Endothelial cell (in vitro differentiated cells): Measurements from ENCODE around the gene CASP14. TPM values are rescaled to one million over a fixed set of nuclear protein-coding genes. Genes with fewer than 3 reads are reported as not detected.
"Not testable (repeated sequence)": the region's sequence is repeated elsewhere in the genome, so short reads cannot be mapped to it uniquely, and the experiment has no call there.

ENCODE experiments used
- DNase-seq: peaks from one replicate; pipeline ENCODE4 v3.0.0; 2021; ENCODE audit warnings: low spot score
- H3K27ac Mint-ChIP-seq: one replicate; pipeline ENCODE4 v1.8.0; 2021; ENCODE audit warnings: mixed read lengths, inconsistent platforms; ENCODE audit not compliant: unreplicated experiment
- H3K27me3 Mint-ChIP-seq: one replicate; pipeline ENCODE4 v1.8.0; 2021; ENCODE audit warnings: mild to moderate bottlenecking, moderate library complexity, mixed read lengths, inconsistent platforms; ENCODE audit not compliant: unreplicated experiment
- H3K36me3 Mint-ChIP-seq: one replicate; pipeline ENCODE4 v1.8.0; 2021; ENCODE audit warnings: mild to moderate bottlenecking, low read depth, mixed read lengths, inconsistent platforms; ENCODE audit not compliant: unreplicated experiment
- H3K4me1 Mint-ChIP-seq: one replicate; pipeline ENCODE4 v1.8.0; 2021; ENCODE audit warnings: mild to moderate bottlenecking, mixed read lengths, inconsistent platforms; ENCODE audit not compliant: unreplicated experiment
- H3K4me3 Mint-ChIP-seq: one replicate; pipeline ENCODE4 v1.8.0; 2021; ENCODE audit warnings: mild to moderate bottlenecking, mixed read lengths, inconsistent platforms; ENCODE audit not compliant: unreplicated experiment
- H3K9me3 Mint-ChIP-seq: one replicate; pipeline ENCODE4 v1.8.0; 2021; ENCODE audit warnings: mixed read lengths, inconsistent platforms; ENCODE audit not compliant: unreplicated experiment
- total RNA-seq: library from RNA; stranded (reverse); fragmentation: NEBNext Ultra II Directional; extraction: Animal tissue kit (Norgen Biotek cat#: 25700); gene quantifications from one replicate; pipeline ENCODE4 v1.2.1, GENCODE V29; 2021; ENCODE audit not compliant: unreplicated experiment
- TF ChIP-seq, protein P1 (sequence below): fragments of 200-600 bp; sonication (generic); IDR thresholded peaks from one replicate; pipeline ENCODE4 v1.5.0; 2021; ENCODE audit warnings: antibody characterized with exemption; ENCODE audit not compliant: unreplicated experiment

The CASP14 gene
- total RNA-seq, 1 donor from 2014 or later: not detected

GRCh38 chr19:15072930-15073647 is 23.8 kb downstream of the CASP14 start:
- Mint-ChIP-seq H3K27ac (no peak overlapping the region), H3K4me1 (no peaks in the 10 kb centered on the region), H3K27me3 (no peaks in the 10 kb centered on the region), H3K9me3 (peaks cover 5% of the 10 kb centered on the region), H3K36me3 (no peaks in the 10 kb centered on the region), H3K4me3 (no peak overlapping the region)
- peak; percentile 7 for DNase-seq
- TF ChIP-seq, protein P1, sequence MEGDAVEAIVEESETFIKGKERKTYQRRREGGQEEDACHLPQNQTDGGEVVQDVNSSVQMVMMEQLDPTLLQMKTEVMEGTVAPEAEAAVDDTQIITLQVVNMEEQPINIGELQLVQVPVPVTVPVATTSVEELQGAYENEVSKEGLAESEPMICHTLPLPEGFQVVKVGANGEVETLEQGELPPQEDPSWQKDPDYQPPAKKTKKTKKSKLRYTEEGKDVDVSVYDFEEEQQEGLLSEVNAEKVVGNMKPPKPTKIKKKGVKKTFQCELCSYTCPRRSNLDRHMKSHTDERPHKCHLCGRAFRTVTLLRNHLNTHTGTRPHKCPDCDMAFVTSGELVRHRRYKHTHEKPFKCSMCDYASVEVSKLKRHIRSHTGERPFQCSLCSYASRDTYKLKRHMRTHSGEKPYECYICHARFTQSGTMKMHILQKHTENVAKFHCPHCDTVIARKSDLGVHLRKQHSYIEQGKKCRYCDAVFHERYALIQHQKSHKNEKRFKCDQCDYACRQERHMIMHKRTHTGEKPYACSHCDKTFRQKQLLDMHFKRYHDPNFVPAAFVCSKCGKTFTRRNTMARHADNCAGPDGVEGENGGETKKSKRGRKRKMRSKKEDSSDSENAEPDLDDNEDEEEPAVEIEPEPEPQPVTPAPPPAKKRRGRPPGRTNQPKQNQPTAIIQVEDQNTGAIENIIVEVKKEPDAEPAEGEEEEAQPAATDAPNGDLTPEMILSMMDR: no peak

- Mint-ChIP-seq H3K27ac (no peak overlapping the region), H3K36me3 (no peaks in the 10 kb centered on the region), H3K4me1 (no peaks in the 10 kb centered on the region), H3K27me3 (no peaks in the 10 kb centered on the region), H3K9me3 (peaks cover 5% of the 10 kb centered on the region), H3K4me3 (no peak overlapping the region)
- TF ChIP-seq, protein P1: no peak
- DNase-seq: no peak
Measured at GRCh38 chr19:15074371-15074770, 25.1 kb downstream of the CASP14 start.

DNA sequence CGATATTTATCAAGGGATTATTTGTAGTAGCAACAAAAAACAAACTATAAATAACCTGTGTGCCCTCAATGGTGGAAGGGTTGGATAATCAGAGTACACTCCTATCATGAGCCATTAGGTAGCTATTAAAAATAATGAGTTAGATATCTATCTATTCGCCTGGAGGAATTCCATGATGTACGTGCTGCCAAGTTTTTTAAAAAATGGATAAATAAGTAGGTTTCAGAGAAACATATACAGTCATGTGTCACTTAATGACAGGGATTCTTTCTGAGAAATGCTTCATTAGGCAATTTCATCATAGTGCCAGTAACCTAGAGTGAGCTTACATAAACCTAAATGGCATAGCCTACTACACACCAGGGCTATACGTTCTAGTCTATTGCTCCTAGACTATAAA is 26.5 kb downstream of the CASP14 start:
- no peak overlapping the region for H3K4me3 Mint-ChIP-seq
- no peaks in the 10 kb centered on the region for H3K4me1 Mint-ChIP-seq
- TF ChIP-seq, protein P1: no peak
- peaks cover 1% of the 10 kb centered on the region for H3K27me3 Mint-ChIP-seq
- no peak overlapping the region for H3K27ac Mint-ChIP-seq
- no peaks in the 10 kb centered on the region for H3K9me3 Mint-ChIP-seq
- DNase-seq: no peak
- no peaks in the 10 kb centered on the region for H3K36me3 Mint-ChIP-seq

GRCh38 chr19:15080002-15080401 is 30.7 kb downstream of the CASP14 start:
- DNase-seq, H3K27me3 Mint-ChIP-seq, H3K9me3 Mint-ChIP-seq: not testable (repeated sequence)

GRCh38 chr19:15081911-15082310 is 32.6 kb downstream of the CASP14 start, which contains the start of gene OR1I1:
TSS of gene OR1I1 (plus strand) at chr19:15082211. CDS start at chr19:15087066, 4,855 bp downstream.
- H3K27ac Mint-ChIP-seq: no peak within 1 kb of the TSS

More at GRCh38 chr19:15080002-15080401, 30.7 kb downstream of the CASP14 start:
- H3K4me3 Mint-ChIP-seq, H3K27ac Mint-ChIP-seq, H3K4me1 Mint-ChIP-seq, H3K36me3 Mint-ChIP-seq: not testable (repeated sequence)

More at GRCh38 chr19:15081911-15082310, 32.6 kb downstream of the CASP14 start, which contains the start of gene OR1I1:
- Mint-ChIP-seq H3K4me3 (no peak within 1 kb of the TSS), H3K4me1 (no peaks in the 10 kb centered on the region), H3K36me3 (no peaks in the 10 kb centered on the region), H3K9me3 (no peaks in the 10 kb centered on the region), H3K27me3 (peaks cover 2% of the 10 kb centered on the region)
- TF ChIP-seq, protein P1: no peak
- no peak for DNase-seq
